A549 (cell line): ENCODE results near the gene DRC7. TPM values are rescaled to one million over a fixed set of nuclear protein-coding genes. Genes with fewer than 3 reads are reported as not detected.
A peak's percentile ranks its signal among the peaks of the same experiment; 100 is the strongest.

Source experiments
- ATAC-seq, 2 experiments: fragments of 200-7000 bp in 1 of 2; fragments of >200 bp in 1 of 2; cut with Nextera tagmentation in 1 of 2; cut with Tn5 transposase in 1 of 2; 3 replicates each; pipeline versions ENCODE4 v1.8.0 to v1.9.1; 2018 to 2020; ENCODE audit warnings: mild to moderate bottlenecking in 1 of 2, moderate library complexity in 1 of 2
- CTCF ChIA-PET: fragments of 300-600 bp; sonication (Branson Sonifier 250); formaldehyde crosslinking; extraction: SDS; loops from one replicate; lab custom pipeline; 2021; ENCODE audit warnings: antibody characterized with exemption, inconsistent platforms; lab: Yijun Ruan, JAX
- POLR2A ChIA-PET: fragments of 350-600 bp; formaldehyde crosslinking; extraction: SDS; loops from one replicate; lab custom pipeline; 2021; ENCODE audit warnings: antibody characterized with exemption, inconsistent platforms; lab: Yijun Ruan, JAX
- DNase-seq, 2 experiments: peaks; one replicate each; pipeline versions ENCODE4 v3.0.0 to v3.0.0-alpha.2; 2011 to 2016; ENCODE audit warnings: low read depth in 1 of 2, low spot score in 1 of 2
- FAIRE-seq: peaks from 2 replicates; lab custom pipeline; 2011; peaks lifted over from hg19 to GRCh38; lab: Jason Lieb, UNC
- H3K27ac ChIP-seq, 2 experiments: fragments of >200 bp; sonication (Bioruptor Twin); formaldehyde crosslinking; 3 replicates each; pipeline ENCODE4 v1.5.1; 2016 to 2017
- H3K4me1 ChIP-seq: fragments of >200 bp; sonication (Bioruptor Twin); formaldehyde crosslinking; 3 replicates; pipeline ENCODE4 v1.6.1; 2016
- H3K4me2 ChIP-seq: fragments of >200 bp; sonication (Bioruptor Twin); formaldehyde crosslinking; 3 replicates; pipeline ENCODE4 v1.6.1; 2016
- H3K4me3 ChIP-seq: fragments of >200 bp; sonication (Bioruptor Twin); formaldehyde crosslinking; 3 replicates; pipeline ENCODE4 v1.5.1; 2016
- H3K9me3 ChIP-seq: fragments of >200 bp; sonication (Bioruptor Twin); formaldehyde crosslinking; 3 replicates; pipeline ENCODE4 v1.6.1; 2016
- ATOH8 ChIP-seq: fragments of 250-450 bp; sonication (Bioruptor Pico); IDR thresholded peaks from 2 replicates; pipeline ENCODE4 v1.5.0; 2020; ENCODE audit warnings: low read depth, mild to moderate bottlenecking, moderate library complexity
- BHLHE40 ChIP-seq: IDR thresholded peaks from 2 replicates; pipeline ENCODE4 v1.6.1; 2012; ENCODE audit warnings: low read depth, low read length, inconsistent platforms
- CEBPB ChIP-seq, 2 experiments: fragments of >200 bp in 1 of 2; sonication (Bioruptor Twin) in 1 of 2; formaldehyde crosslinking in 1 of 2; IDR thresholded peaks; 2 replicates each; pipeline ENCODE4 v1.6.1; 2012 to 2016
- CHD4 ChIP-seq: fragments of 200-600 bp; sonication (generic); IDR thresholded peaks from 2 replicates; pipeline ENCODE4 v1.6.1; 2016; ENCODE audit warnings: antibody characterized with exemption, mild to moderate bottlenecking, borderline replicate concordance
- CTCF ChIP-seq: fragments of >200 bp; sonication (Bioruptor Twin); formaldehyde crosslinking; IDR thresholded peaks from 3 replicates; pipeline ENCODE4 v1.5.1; 2016
- FOSL2 ChIP-seq, 2 experiments: fragments of 450-650 bp in 1 of 2; fragments of >200 bp in 1 of 2; sonication (Bioruptor Twin) in 1 of 2; formaldehyde crosslinking; IDR thresholded peaks; 2 replicates each; pipeline versions ENCODE4 v1.5.0 to v1.6.1; 2016 to 2020; ENCODE audit warnings: mild to moderate bottlenecking in 1 of 2, moderate library complexity in 1 of 2
- FOXS1 ChIP-seq: fragments of 250-450 bp; sonication (Bioruptor Pico); IDR thresholded peaks from 2 replicates; pipeline ENCODE4 v1.5.0; 2020; ENCODE audit warnings: mild to moderate bottlenecking, moderate library complexity
- GATA3 ChIP-seq: IDR thresholded peaks from 2 replicates; pipeline ENCODE4 v1.6.1; 2012; ENCODE audit warnings: borderline replicate concordance
- HOXA7 ChIP-seq: fragments of 250-450 bp; sonication (Bioruptor Pico); IDR thresholded peaks from 2 replicates; pipeline ENCODE4 v1.5.0; 2020; ENCODE audit warnings: mild to moderate bottlenecking, moderate library complexity
- HOXB5 ChIP-seq: fragments of 250-450 bp; sonication (Bioruptor Pico); IDR thresholded peaks from 2 replicates; pipeline ENCODE4 v1.5.0; 2020; ENCODE audit warnings: mild to moderate bottlenecking, moderate library complexity
- KDM1A ChIP-seq: fragments of 200-600 bp; sonication (generic); IDR thresholded peaks from 2 replicates; pipeline ENCODE4 v1.6.1; 2016; ENCODE audit warnings: low read depth, mild to moderate bottlenecking
- KDM5A ChIP-seq: fragments of 200-600 bp; sonication (generic); IDR thresholded peaks from 2 replicates; pipeline ENCODE4 v1.6.1; 2016; ENCODE audit warnings: antibody characterized with exemption, mild to moderate bottlenecking
- MAX ChIP-seq: IDR thresholded peaks from 2 replicates; pipeline ENCODE4 v1.6.1; 2012
- PHF8 ChIP-seq: fragments of 200-600 bp; sonication (generic); IDR thresholded peaks from 2 replicates; pipeline ENCODE4 v1.6.1; 2016; ENCODE audit warnings: low read depth, mild to moderate bottlenecking, antibody characterized with exemption, moderate library complexity, borderline replicate concordance
- POLR2AphosphoS2 ChIP-seq: conservative IDR thresholded peaks from 2 replicates; pipeline ENCODE4 v1.6.1; 2012; ENCODE audit warnings: low read length, improper control_type of control experiment, inconsistent platforms
- RAD21 ChIP-seq, 2 experiments: fragments of >200 bp in 1 of 2; sonication (Bioruptor Twin) in 1 of 2; formaldehyde crosslinking in 1 of 2; IDR thresholded peaks in 1 of 2; conservative IDR thresholded peaks in 1 of 2; 2 replicates in 1 of 2; 3 replicates in 1 of 2; pipeline ENCODE4 v1.6.1; 2012 to 2018; ENCODE audit warnings: inconsistent platforms in 1 of 2
- REST ChIP-seq: fragments of 200-600 bp; sonication (generic); IDR thresholded peaks from 2 replicates; pipeline ENCODE4 v1.6.1; 2016; ENCODE audit warnings: antibody characterized with exemption, mild to moderate bottlenecking, moderate library complexity
- RFX5 ChIP-seq: fragments of 450-650 bp; IDR thresholded peaks from 2 replicates; pipeline ENCODE4 v1.7.1; 2014; ENCODE audit warnings: antibody characterized with exemption, mild to moderate bottlenecking, moderate library complexity
- RNF2 ChIP-seq: fragments of 200-600 bp; sonication (generic); IDR thresholded peaks from 2 replicates; pipeline ENCODE4 v1.6.1; 2016; ENCODE audit warnings: low read depth, mild to moderate bottlenecking, antibody characterized with exemption, moderate library complexity, borderline replicate concordance
- SMC3 ChIP-seq: fragments of >200 bp; sonication (Bioruptor Twin); formaldehyde crosslinking; IDR thresholded peaks from 3 replicates; pipeline ENCODE4 v1.6.1; 2018; ENCODE audit warnings: inconsistent platforms
- USF2 ChIP-seq: fragments of 450-650 bp; IDR thresholded peaks from 2 replicates; pipeline ENCODE4 v1.6.1; 2014; ENCODE audit warnings: antibody characterized with exemption
- ZFP36 ChIP-seq: fragments of 450-650 bp; IDR thresholded peaks from 2 replicates; pipeline ENCODE4 v1.6.1; 2014; ENCODE audit warnings: borderline replicate concordance; ENCODE audit not compliant: partially characterized antibody
- WGBS: methylation state at CpG from one replicate; pipeline ENCODE4 v1.1.6; 2017; ENCODE audit errors: missing lambda C conversion rate; 5-methylcytosine and 5-hydroxymethylcytosine counted together
- polyA plus RNA-seq, 4 experiments: library from polyadenylated mRNA; depleted of rRNA in 3 of 4; stranded (reverse); fragments of >200 nt; fragmentation: RNase III in 1 of 4; extraction: RNeasy Plus Mini Kit Qiagen cat#74134 plus additional on column Dnase treatment in 1 of 4; gene quantifications; 2 replicates in 3 of 4; 3 replicates in 1 of 4; pipeline ENCODE4 v1.2.3, GENCODE V29; 2011 to 2017

Gene DRC7
- polyA plus RNA-seq, 2 of the 4 experiments (the other 2 are of a cell fraction): 0.10 to 0.28 TPM

- no peak for TF ChIP-seq CHD4
- TF ChIP-seq FOSL2 (IDR thresholded peaks at IDR 0.05): no peak
- TF ChIP-seq FOSL2 (CRISPR knock-in tag; IDR thresholded peaks at IDR 0.05): no peak
- no peak for TF ChIP-seq KDM5A
- Histone ChIP-seq H3K9me3 (no peaks in the 10 kb centered on the region), H3K4me1 (no peaks in the 10 kb centered on the region), H3K4me3 (no peak overlapping the region), H3K4me2 (no peak overlapping the region), H3K27ac (no peak overlapping the region)
- ChIA-PET POLR2A (no interaction called here), CTCF (interaction anchor here (0.6 to 10.1 kb wide), 4 partner anchors 66 to 419 kb away, joined by 3 to 103 read pairs (median 4); partner anchors contain the start of gene ZNF319)
- FAIRE-seq (no peak), DNase-seq (no peak), ATAC-seq (no peak)
- WGBS: 78% methylated on average over 6 of the region's 6 CpGs
Measured at GRCh38 chr16:57714047-57714446, 19.4 kb downstream of the DRC7 start.

GRCh38 chr16:57720142-57720575, 25.6 kb downstream of the DRC7 start:
- Histone ChIP-seq H3K4me2 (no peak overlapping the region), H3K27ac (peak overlapping the region; percentile 25 to 32; a peak in 4 of 6 replicates), H3K4me3 (no peak overlapping the region), H3K4me1 (peaks cover 9% of the 10 kb centered on the region; the same call in 2 of the 3 replicates), H3K9me3 (no peaks in the 10 kb centered on the region)
- FAIRE-seq: peak; percentile 67
- TF ChIP-seq RFX5 (no peak), ZFP36 (peak; percentile 16), HOXB5 (CRISPR knock-in tag) (no peak), HOXA7 (CRISPR knock-in tag) (no peak), BHLHE40 (no peak), RAD21 (conservative IDR thresholded peaks at IDR 0.05 in 1 of 2, IDR thresholded peaks at IDR 0.05 in 1 of 2) (peak; percentile 82 to 83), KDM5A (no peak), SMC3 (peak; percentile 94), REST (no peak), ATOH8 (CRISPR knock-in tag) (no peak), CEBPB (IDR thresholded peaks at IDR 0.05) (no peak), PHF8 (no peak), CTCF (peak; percentile 82), FOXS1 (CRISPR knock-in tag) (no peak), USF2 (no peak), RNF2 (no peak), MAX (no peak), KDM1A (0 out of 2 replicates have a peak, but pooled peaks have one; percentile 26), GATA3 (no peak), POLR2AphosphoS2 (no peak)
- 47% methylated on average over 3 of the region's 3 CpGs for WGBS
- POLR2A ChIA-PET: no interaction called here
- ATAC-seq: peak; percentile 96 to 97
- CTCF ChIA-PET: interaction anchor here (0.6 to 10.1 kb wide), 13 partner anchors 12 to 287 kb away, joined by 3 to 103 read pairs (median 4); no protein-coding TSS in a partner anchor
- DNase-seq: peak; percentile 72 to 75
